Astrocyte (in vitro differentiated cells and primary cell): Measurements from ENCODE around the gene TREML1. TPM values are rescaled to one million over a fixed set of nuclear protein-coding genes. Genes with fewer than 3 reads are reported as not detected.
A peak's percentile ranks its signal among the peaks of the same experiment; 100 is the strongest.

Source experiments
- DNase-seq: peaks from one replicate; pipeline ENCODE4 v3.0.0-alpha.2; 2010; ENCODE audit warnings: low read depth
- FAIRE-seq: peaks from 2 replicates; lab custom pipeline; 2011; peaks lifted over from hg19 to GRCh38; lab: Jason Lieb, UNC
- H2AFZ ChIP-seq: 2 replicates; pipeline ENCODE4 v1.6.0; 2012; ENCODE audit warnings: low read depth, low read length, inconsistent platforms
- H3K27ac ChIP-seq: 2 replicates; pipeline ENCODE4 v1.5.1; 2011; ENCODE audit warnings: low read depth, low read length, inconsistent platforms
- H3K27me3 ChIP-seq: 2 replicates; pipeline ENCODE4 v1.6.0; 2011; ENCODE audit warnings: low read length, inconsistent platforms; ENCODE audit not compliant: insufficient read depth
- H3K36me3 ChIP-seq: 2 replicates; pipeline ENCODE4 v1.5.1; 2011; ENCODE audit warnings: low read length, inconsistent platforms; ENCODE audit not compliant: insufficient read depth
- H3K4me1 ChIP-seq: 2 replicates; pipeline ENCODE4 v1.5.1; 2011; ENCODE audit warnings: low read length, inconsistent platforms; ENCODE audit not compliant: insufficient read depth
- H3K4me2 ChIP-seq: 2 replicates; pipeline ENCODE4 v1.6.0; 2012; ENCODE audit warnings: low read length, inconsistent platforms
- H3K4me3 ChIP-seq: 2 replicates; pipeline ENCODE4 v1.5.1; 2011; ENCODE audit warnings: low read depth, mild to moderate bottlenecking, low read length, inconsistent platforms; ENCODE audit not compliant: insufficient read depth
- H3K79me2 ChIP-seq: 2 replicates; pipeline ENCODE4 v1.6.0; 2012; ENCODE audit warnings: mild to moderate bottlenecking, low read length, inconsistent platforms; ENCODE audit not compliant: insufficient read depth
- H3K9ac ChIP-seq: 2 replicates; pipeline ENCODE4 v1.6.0; 2012; ENCODE audit warnings: mild to moderate bottlenecking, low read length, inconsistent platforms
- H3K9me3 ChIP-seq: 2 replicates; pipeline ENCODE4 v1.5.1; 2012; ENCODE audit warnings: low read depth, mild to moderate bottlenecking, low read length, inconsistent platforms; ENCODE audit not compliant: insufficient read depth
- H4K20me1 ChIP-seq: 2 replicates; pipeline ENCODE4 v1.6.0; 2012; ENCODE audit warnings: low read length, inconsistent platforms; ENCODE audit not compliant: insufficient read depth
- H3K27ac Mint-ChIP-seq: one replicate; pipeline ENCODE4 v1.8.0; 2021; ENCODE audit warnings: mild to moderate bottlenecking, mixed read lengths; ENCODE audit not compliant: unreplicated experiment
- H3K27me3 Mint-ChIP-seq: one replicate; pipeline ENCODE4 v1.8.0; 2021; ENCODE audit warnings: low read depth, mixed read lengths; ENCODE audit not compliant: unreplicated experiment
- H3K36me3 Mint-ChIP-seq: one replicate; pipeline ENCODE4 v1.8.0; 2021; ENCODE audit warnings: low read depth, mixed read lengths; ENCODE audit not compliant: unreplicated experiment
- H3K4me1 Mint-ChIP-seq: one replicate; pipeline ENCODE4 v1.8.0; 2021; ENCODE audit warnings: low read depth, mixed read lengths; ENCODE audit not compliant: unreplicated experiment
- H3K4me3 Mint-ChIP-seq: one replicate; pipeline ENCODE4 v1.8.0; 2021; ENCODE audit warnings: mild to moderate bottlenecking, moderate library complexity, mixed read lengths; ENCODE audit not compliant: unreplicated experiment
- H3K9me3 Mint-ChIP-seq: one replicate; pipeline ENCODE4 v1.8.0; 2021; ENCODE audit warnings: mild to moderate bottlenecking, mixed read lengths; ENCODE audit not compliant: unreplicated experiment
- EZH2 ChIP-seq: IDR thresholded peaks from 2 replicates; pipeline ENCODE4 v1.6.1; 2012; ENCODE audit warnings: mild to moderate bottlenecking, low read length, inconsistent platforms; ENCODE audit not compliant: insufficient read depth
- total RNA-seq: library from RNA; stranded (reverse); gene quantifications from 2 replicates; pipeline ENCODE4 v1.2.1, GENCODE V29; 2021
- TF ChIP-seq, protein P1 (sequence below): IDR thresholded peaks from 2 replicates; pipeline ENCODE4 v1.5.1; 2011; ENCODE audit warnings: low read depth, mild to moderate bottlenecking, inconsistent platforms, low read length, moderate library complexity; ENCODE audit not compliant: insufficient read depth

Gene TREML1
- total RNA-seq, 1 donor from 2014 or later: not detected

DNA sequence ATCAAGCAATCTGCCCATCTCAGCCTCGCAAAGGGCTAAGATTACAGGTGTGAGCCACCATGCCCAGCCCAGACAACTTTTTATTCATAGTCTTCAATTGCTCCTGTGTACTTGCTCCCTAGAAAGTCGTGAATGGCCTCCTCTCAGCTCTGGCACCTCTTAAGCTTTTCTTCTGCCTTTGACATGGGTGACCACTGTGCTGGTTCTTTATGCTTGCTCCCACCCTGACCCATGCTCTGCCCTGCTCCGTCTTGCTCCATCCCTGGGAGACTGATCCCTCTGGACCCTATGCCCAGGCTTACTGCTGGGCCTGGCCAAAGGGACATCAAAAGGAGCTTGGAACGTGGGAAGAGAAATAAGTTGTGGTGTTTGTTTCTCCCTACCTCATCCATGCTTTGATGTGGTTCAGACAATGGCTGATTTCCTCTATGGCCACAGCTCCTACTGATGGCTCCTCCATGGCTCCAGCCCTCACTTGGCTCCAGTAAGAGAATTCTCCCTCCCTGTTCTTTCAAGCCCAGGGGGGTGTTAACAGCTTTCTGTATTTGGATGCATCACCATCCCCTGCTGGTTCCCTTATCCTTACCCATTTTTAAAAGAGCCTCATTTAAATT, 16.5 kb upstream of the TREML1 start:
- Histone ChIP-seq H3K4me2 (no peak overlapping the region), H3K4me3 (no peak overlapping the region)
- no peaks in the 10 kb centered on the region for H3K36me3 Mint-ChIP-seq

DNA sequence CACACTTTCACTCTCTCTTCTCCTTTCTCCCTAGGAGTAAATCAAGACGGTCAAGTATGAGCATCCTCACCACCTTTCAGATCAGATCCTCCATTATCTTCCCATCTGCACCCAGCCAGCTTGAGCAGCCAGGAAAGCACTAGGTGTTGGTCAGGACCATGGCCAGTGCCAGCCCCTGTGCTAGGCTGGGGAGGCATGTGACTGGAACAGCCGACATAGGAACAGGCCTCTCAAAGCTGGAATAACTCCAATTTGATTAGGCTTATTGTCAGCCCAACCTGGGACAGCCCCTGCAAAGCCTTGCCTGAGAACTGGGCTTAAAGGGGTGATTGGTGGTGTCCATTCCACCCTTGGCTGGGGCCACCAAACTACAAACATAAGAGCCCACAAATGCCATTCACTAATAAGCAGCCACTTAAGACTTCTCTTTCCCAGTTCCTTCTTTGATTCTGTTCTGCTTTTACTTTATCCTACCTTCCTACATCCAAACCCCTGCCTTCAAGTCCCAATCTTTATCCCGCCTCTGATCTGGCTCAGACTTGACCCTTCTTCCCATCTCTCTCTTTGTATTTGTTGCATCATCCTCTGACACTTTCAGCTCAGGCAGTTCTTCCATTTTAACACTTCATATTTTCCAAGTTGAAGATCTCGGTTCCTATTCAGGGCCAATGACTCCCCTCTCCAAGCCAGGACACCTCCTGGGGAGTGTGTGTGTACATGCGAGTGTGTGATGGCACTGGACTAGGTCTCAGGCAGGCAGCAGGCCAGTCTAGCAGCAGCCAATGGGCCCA, 13.2 kb upstream of the TREML1 start:
- Mint-ChIP-seq H3K4me3 (no peak overlapping the region), H3K36me3 (no peaks in the 10 kb centered on the region), H3K4me1 (no peaks in the 10 kb centered on the region), H3K27me3 (peaks cover 21% of the 10 kb centered on the region), H3K9me3 (peaks cover 2% of the 10 kb centered on the region), H3K27ac (no peak overlapping the region)
- Histone ChIP-seq H3K36me3 (no peaks in the 10 kb centered on the region), H3K9me3 (no peaks in the 10 kb centered on the region), H2AFZ (no peak overlapping the region), H3K27ac (no peak overlapping the region), H3K79me2 (no peaks in the 10 kb centered on the region), H3K27me3 (no peaks in the 10 kb centered on the region), H3K4me3 (no peak overlapping the region), H3K4me2 (no peak overlapping the region), H3K9ac (no peak overlapping the region), H4K20me1 (no peaks in the 10 kb centered on the region), H3K4me1 (no peaks in the 10 kb centered on the region)
- peak; percentile 6 for DNase-seq
- FAIRE-seq: no peak
- TF ChIP-seq EZH2: no peak
- TF ChIP-seq, protein P1, sequence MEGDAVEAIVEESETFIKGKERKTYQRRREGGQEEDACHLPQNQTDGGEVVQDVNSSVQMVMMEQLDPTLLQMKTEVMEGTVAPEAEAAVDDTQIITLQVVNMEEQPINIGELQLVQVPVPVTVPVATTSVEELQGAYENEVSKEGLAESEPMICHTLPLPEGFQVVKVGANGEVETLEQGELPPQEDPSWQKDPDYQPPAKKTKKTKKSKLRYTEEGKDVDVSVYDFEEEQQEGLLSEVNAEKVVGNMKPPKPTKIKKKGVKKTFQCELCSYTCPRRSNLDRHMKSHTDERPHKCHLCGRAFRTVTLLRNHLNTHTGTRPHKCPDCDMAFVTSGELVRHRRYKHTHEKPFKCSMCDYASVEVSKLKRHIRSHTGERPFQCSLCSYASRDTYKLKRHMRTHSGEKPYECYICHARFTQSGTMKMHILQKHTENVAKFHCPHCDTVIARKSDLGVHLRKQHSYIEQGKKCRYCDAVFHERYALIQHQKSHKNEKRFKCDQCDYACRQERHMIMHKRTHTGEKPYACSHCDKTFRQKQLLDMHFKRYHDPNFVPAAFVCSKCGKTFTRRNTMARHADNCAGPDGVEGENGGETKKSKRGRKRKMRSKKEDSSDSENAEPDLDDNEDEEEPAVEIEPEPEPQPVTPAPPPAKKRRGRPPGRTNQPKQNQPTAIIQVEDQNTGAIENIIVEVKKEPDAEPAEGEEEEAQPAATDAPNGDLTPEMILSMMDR: no peak

More for the DNA sequence above, 16.5 kb upstream of the TREML1 start:
- Histone ChIP-seq H3K4me1 (no peaks in the 10 kb centered on the region), H3K27me3 (no peaks in the 10 kb centered on the region), H4K20me1 (no peaks in the 10 kb centered on the region), H3K9me3 (no peaks in the 10 kb centered on the region), H3K79me2 (no peaks in the 10 kb centered on the region), H3K9ac (no peak overlapping the region), H3K27ac (no peak overlapping the region), H2AFZ (no peak overlapping the region), H3K36me3 (no peaks in the 10 kb centered on the region)
- no peak overlapping the region for H3K4me3 Mint-ChIP-seq
- peaks cover 2% of the 10 kb centered on the region for H3K9me3 Mint-ChIP-seq
- TF ChIP-seq, protein P1: no peak
- no peak for TF ChIP-seq EZH2
- FAIRE-seq: no peak
- H3K4me1 Mint-ChIP-seq: no peaks in the 10 kb centered on the region
- H3K27ac Mint-ChIP-seq: no peak overlapping the region
- H3K27me3 Mint-ChIP-seq: peaks cover 14% of the 10 kb centered on the region
- no peak for DNase-seq
